Neural crest cell (in vitro differentiated cells): Measurements from ENCODE around the gene KLHL12. TPM values are rescaled to one million over a fixed set of nuclear protein-coding genes. Genes with fewer than 3 reads are reported as not detected.

Experiments used
- DNase-seq: peaks from one replicate; pipeline ENCODE4 v3.0.0; 2021; ENCODE audit warnings: low read depth, mixed read lengths, low spot score
- H3K27ac Mint-ChIP-seq: one replicate; pipeline ENCODE4 v1.8.0; 2021; ENCODE audit warnings: mild to moderate bottlenecking, mixed read lengths; ENCODE audit not compliant: unreplicated experiment
- H3K27me3 Mint-ChIP-seq: 2 replicates; pipeline ENCODE4 v1.8.0; 2021; ENCODE audit warnings: low read depth, mild to moderate bottlenecking, mixed read lengths
- H3K36me3 Mint-ChIP-seq: 2 replicates; pipeline ENCODE4 v1.8.0; 2021; ENCODE audit warnings: low read depth, mild to moderate bottlenecking, mixed read lengths
- H3K4me1 Mint-ChIP-seq: 2 replicates; pipeline ENCODE4 v1.8.0; 2021; ENCODE audit warnings: mixed read lengths
- H3K4me3 Mint-ChIP-seq: one replicate; pipeline ENCODE4 v1.8.0; 2021; ENCODE audit warnings: mild to moderate bottlenecking, mixed read lengths
- H3K9me3 Mint-ChIP-seq: 2 replicates; pipeline ENCODE4 v1.8.0; 2021; ENCODE audit warnings: mixed read lengths
- long read RNA-seq: library from polyadenylated mRNA; unstranded; transcript quantifications from one replicate; pipeline ENCODE4 v2.0.0, GENCODE V29; 2020
- total RNA-seq: library from RNA; stranded (reverse); gene quantifications from 2 replicates; pipeline ENCODE4 v1.2.1, GENCODE V29; 2021
- TF ChIP-seq, protein P1 (sequence below): fragments of 200-600 bp; sonication (generic); conservative IDR thresholded peaks from 2 replicates; pipeline ENCODE4 v1.5.0; 2021; ENCODE audit warnings: antibody characterized with exemption, mild to moderate bottlenecking

KLHL12 gene
- 30.6 and 36.0 TPM in 2 replicates for total RNA-seq
- long read RNA-seq, transcript KLHL12-203 (12 exons, 3,359 nt): major isoform, 85 of 112 reads
- long read RNA-seq, partial matches to known transcripts: 15 of 112 reads
- long read RNA-seq, other reads (novel, unspliced or antisense): 12 of 112 reads

DNA sequence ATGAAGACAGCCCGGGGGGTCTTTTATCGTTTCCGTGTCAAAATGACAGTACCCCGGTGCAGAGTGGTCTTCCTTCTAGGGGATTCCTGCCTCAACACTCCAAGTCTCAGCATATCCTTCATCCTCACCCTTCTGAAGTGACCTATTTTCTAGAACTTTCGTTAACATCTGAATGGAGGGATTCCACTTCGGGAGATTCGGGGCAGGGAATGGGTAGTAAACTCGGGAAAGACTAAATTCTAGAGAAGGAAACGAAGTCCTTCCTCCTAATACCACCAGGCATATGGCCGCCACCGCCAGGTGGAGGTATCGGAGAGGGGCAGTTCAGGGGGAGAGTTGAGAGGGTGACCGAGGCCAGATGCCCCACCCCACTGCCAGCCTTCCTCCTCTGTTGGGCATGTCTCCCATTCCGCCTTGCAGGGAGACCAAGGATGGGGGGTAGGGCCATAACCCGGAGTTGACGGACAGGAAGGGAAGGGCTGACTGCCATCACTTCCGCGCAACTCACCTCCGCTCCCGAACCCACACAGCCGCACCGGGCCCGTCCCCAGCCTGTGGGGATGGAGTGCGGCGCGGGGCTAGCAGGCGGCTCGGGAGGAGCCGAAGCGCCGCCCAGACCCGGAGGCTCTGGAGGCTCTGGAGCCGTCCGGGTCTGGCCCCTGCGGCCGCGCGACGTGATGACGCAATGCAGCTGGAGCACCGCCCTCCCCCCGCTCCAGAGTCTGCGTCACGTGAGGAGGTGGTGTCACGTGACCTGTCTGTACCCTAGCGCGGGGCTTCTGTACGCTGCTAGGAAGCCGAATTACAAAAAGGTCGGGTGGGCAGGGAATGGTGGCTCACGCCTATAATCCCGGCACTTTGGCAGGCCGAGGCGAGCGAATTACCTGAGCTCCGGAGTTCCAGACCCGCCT is at the start of gene KLHL12:
TSS of gene KLHL12 (minus strand) at position 654 of the 911 bp plus-strand sequence. CDS start 2,072 bp downstream, outside the sequence.
- H3K9me3 Mint-ChIP-seq: no peaks in the 10 kb centered on the region
- peaks cover 3% of the 10 kb centered on the region for H3K27me3 Mint-ChIP-seq
- H3K4me3 Mint-ChIP-seq: peak within 1 kb of the TSS; percentile 93
- peak within 1 kb of the TSS; percentile 68 for H3K27ac Mint-ChIP-seq
- TF ChIP-seq, protein P1, sequence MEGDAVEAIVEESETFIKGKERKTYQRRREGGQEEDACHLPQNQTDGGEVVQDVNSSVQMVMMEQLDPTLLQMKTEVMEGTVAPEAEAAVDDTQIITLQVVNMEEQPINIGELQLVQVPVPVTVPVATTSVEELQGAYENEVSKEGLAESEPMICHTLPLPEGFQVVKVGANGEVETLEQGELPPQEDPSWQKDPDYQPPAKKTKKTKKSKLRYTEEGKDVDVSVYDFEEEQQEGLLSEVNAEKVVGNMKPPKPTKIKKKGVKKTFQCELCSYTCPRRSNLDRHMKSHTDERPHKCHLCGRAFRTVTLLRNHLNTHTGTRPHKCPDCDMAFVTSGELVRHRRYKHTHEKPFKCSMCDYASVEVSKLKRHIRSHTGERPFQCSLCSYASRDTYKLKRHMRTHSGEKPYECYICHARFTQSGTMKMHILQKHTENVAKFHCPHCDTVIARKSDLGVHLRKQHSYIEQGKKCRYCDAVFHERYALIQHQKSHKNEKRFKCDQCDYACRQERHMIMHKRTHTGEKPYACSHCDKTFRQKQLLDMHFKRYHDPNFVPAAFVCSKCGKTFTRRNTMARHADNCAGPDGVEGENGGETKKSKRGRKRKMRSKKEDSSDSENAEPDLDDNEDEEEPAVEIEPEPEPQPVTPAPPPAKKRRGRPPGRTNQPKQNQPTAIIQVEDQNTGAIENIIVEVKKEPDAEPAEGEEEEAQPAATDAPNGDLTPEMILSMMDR: peak; percentile 78
- peak; percentile 93 for DNase-seq
- H3K4me1 Mint-ChIP-seq: peaks cover 19% of the 10 kb centered on the region
- H3K36me3 Mint-ChIP-seq: no peaks in the 10 kb centered on the region

DNA sequence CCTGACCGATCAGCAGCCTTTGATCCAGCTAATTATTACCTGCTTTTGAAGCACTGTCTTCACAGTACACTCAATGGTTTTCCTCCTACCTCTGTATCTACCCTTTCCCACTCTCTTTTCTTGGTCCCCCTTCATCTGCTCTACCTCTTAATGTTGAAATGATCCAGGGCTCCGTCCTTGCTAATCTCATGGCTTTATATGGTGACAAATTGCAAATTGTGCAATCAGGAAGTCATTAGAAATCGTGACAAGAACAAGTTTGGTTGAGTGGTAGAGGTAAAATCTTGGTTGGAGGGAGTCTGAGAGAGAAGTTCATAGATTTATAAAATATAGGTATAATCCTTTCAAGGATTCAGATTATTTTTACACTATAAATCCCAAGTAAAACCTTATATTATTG is 49.6 kb upstream of the KLHL12 start:
- no peak for DNase-seq
- H3K4me1 Mint-ChIP-seq: no peaks in the 10 kb centered on the region
- H3K36me3 Mint-ChIP-seq: no peaks in the 10 kb centered on the region
- TF ChIP-seq, protein P1: no peak
- peaks cover 85% of the 10 kb centered on the region for H3K27me3 Mint-ChIP-seq
- H3K9me3 Mint-ChIP-seq: no peaks in the 10 kb centered on the region
- H3K27ac Mint-ChIP-seq: no peak overlapping the region
- H3K4me3 Mint-ChIP-seq: no peak overlapping the region

DNA sequence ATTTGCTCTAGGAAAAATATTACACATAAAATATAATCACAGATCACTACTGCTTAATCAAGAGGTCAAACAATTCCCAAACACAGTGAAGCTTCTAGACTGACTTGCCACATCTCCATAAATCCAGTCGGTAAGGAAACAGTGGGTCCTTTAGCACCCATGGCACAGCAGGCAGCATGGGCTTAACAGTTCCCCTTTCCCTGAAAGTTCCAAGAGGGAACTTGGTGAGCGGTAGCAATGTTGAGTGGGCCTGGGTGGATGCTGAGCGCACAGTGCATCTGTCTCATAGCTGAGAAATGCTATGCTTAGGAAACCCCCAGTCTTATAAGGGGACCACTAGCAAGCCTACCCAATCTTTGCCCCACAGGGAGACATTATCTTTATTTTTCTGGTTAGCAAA is 47.8 kb upstream of the KLHL12 start:
- Mint-ChIP-seq H3K27ac (no peak overlapping the region), H3K9me3 (no peaks in the 10 kb centered on the region), H3K4me3 (no peak overlapping the region), H3K4me1 (no peaks in the 10 kb centered on the region), H3K27me3 (peaks cover 81% of the 10 kb centered on the region), H3K36me3 (no peaks in the 10 kb centered on the region)
- TF ChIP-seq, protein P1: no peak
- DNase-seq: no peak

DNA sequence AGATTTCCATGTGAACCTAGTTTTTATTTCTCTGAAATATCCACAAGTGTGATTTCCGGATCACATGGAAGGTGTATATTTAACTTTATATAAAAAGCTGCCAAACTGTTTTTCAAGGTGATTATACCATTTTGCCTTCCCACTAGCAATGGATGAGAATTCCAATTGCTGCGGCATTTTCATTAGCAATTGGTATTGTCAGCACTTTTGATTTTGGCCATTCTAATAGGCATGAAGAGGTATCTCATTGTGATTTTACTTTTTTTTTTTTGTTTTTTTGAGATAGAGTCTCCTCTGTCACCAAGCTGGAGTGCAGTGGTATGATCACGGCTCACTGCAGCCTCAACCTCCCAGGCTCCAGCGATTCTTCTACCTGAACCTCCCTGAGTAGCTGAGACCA is 45.0 kb upstream of the KLHL12 start:
- H3K4me1 Mint-ChIP-seq: peaks cover 17% of the 10 kb centered on the region
- H3K27me3 Mint-ChIP-seq: peaks cover 62% of the 10 kb centered on the region
- no peak overlapping the region for H3K27ac Mint-ChIP-seq
- H3K9me3 Mint-ChIP-seq: no peaks in the 10 kb centered on the region
- H3K4me3 Mint-ChIP-seq: no peak overlapping the region
- TF ChIP-seq, protein P1: no peak
- DNase-seq: no peak
- H3K36me3 Mint-ChIP-seq: no peaks in the 10 kb centered on the region

DNA sequence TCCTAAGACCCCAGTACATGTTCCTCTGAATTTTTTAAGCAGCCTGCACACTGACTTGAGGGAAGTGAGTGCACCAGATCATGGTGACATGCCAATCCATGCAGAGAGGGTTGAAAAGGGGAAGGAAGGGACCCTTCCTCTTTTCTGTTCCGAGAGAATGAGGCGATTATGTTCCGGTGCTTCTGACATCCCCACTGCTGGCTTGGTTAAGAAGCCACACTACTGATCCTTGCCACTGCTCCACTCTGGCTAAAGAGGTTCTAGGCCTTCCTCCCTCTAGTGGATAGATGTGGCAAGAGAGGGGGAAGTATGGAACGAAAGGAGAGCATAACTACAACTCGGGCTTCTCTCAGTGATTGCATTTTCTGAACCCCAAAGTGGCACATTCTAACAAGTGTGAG is 41.9 kb upstream of the KLHL12 start:
- H3K4me1 Mint-ChIP-seq: peaks cover 24% of the 10 kb centered on the region
- H3K36me3 Mint-ChIP-seq: no peaks in the 10 kb centered on the region
- no peak overlapping the region for H3K27ac Mint-ChIP-seq
- H3K27me3 Mint-ChIP-seq: peaks cover 33% of the 10 kb centered on the region
- H3K4me3 Mint-ChIP-seq: peak overlapping the region; percentile 94
- TF ChIP-seq, protein P1: peak; percentile 68
- no peaks in the 10 kb centered on the region for H3K9me3 Mint-ChIP-seq
- DNase-seq: peak; percentile 26
